Body of pancreas (tissue), 4 donors: Measurements from ENCODE around the gene GLRA2. TPM values are rescaled to one million over a fixed set of nuclear protein-coding genes. Genes with fewer than 3 reads are reported as not detected.

Experiments used
- ATAC-seq: fragments of 150-250 bp; one replicate; pipeline ENCODE4 v1.9.1; 2016
- DNase-seq, 4 donors: peaks; one replicate each; pipeline ENCODE4 v3.0.0-alpha.2; 2019
- H3K27ac ChIP-seq, 4 donors: fragments of 200-600 bp; sonication (generic); 1 replicate in 3 of 4; 2 replicates in 1 of 4; pipeline versions ENCODE4 v1.5.1 to v1.6.1; 2016 to 2019; ENCODE audit warnings: mild to moderate bottlenecking in 1 of 4, mixed read lengths in 1 of 4, moderate library complexity in 1 of 4
- H3K27me3 ChIP-seq, 2 donors: fragments of 200-600 bp; sonication (generic); one replicate each; pipeline ENCODE4 v1.6.0; 2016; ENCODE audit warnings: mild to moderate bottlenecking in 1 of 2
- H3K36me3 ChIP-seq, 2 donors: fragments of 200-600 bp; sonication (generic); replicated peaks in 1 of 2; 2 replicates each; pipeline ENCODE4 v1.5.1; 2016; ENCODE audit warnings: low read depth in 2 of 2; ENCODE audit not compliant: insufficient read depth in 1 of 2
- H3K4me1 ChIP-seq: fragments of 200-600 bp; sonication (generic); one replicate; pipeline ENCODE4 v1.6.0; 2016
- H3K4me3 ChIP-seq, 2 donors: fragments of 200-600 bp; sonication (generic); 1 replicate in 1 of 2; 2 replicates in 1 of 2; pipeline ENCODE4 v1.5.1; 2016 to 2019
- H3K9me3 ChIP-seq, 3 donors: fragments of 200-600 bp; sonication (generic); 1 replicate in 2 of 3; 2 replicates in 1 of 3; pipeline ENCODE4 v1.5.1; 2016
- CTCF ChIP-seq, 7 experiments: fragments of 450-650 bp in 4 of 7; fragments of 200-600 bp in 3 of 7; sonication (generic) in 3 of 7; IDR thresholded peaks; one replicate each; pipeline ENCODE4 v1.5.1; 2016 to 2019; ENCODE audit warnings: antibody characterized with exemption in 7 of 7
- POLR2A ChIP-seq, 3 donors: fragments of 450-650 bp; IDR thresholded peaks; one replicate each; pipeline ENCODE4 v1.6.1; 2016; ENCODE audit warnings: antibody characterized with exemption in 3 of 3, mild to moderate bottlenecking in 2 of 3
- WGBS, 2 donors: methylation state at CpG; one replicate each; pipeline ENCODE4 v1.1.5; 2017; 5-methylcytosine and 5-hydroxymethylcytosine counted together
- intact Hi-C: fragments of 100-400 bp; cut with DNase I; formaldehyde crosslinking; loops from one replicate; pipeline ENCODE4 v1.15.1; 2023
- total RNA-seq, 2 donors: library from RNA; depleted of rRNA; stranded (reverse); fragments of >200 nt; gene quantifications; one replicate each; pipeline ENCODE4 v1.1.0, GENCODE V29; 2016

GLRA2 gene
- total RNA-seq, 2 donors from 2014 or later, result not detected

DNA sequence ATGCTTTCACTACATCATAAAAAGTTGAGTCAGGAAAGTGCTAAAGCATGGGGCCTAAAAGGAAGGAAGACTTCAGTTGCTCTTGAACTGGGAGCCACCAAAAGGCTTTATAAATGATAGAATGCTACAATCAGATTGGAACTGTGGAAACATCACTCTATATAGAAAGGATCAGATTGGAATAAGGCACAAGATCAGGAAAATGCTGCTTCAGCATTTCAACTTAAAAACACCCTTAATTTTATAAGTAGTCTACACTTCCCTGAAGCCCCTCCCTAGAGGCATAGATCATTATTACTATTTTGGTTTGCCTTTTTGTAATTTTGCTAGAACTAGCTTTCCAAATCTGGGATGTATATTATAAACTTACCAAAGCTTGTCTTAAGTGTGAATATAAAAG is 172.8 kb downstream of the GLRA2 start:
- Histone ChIP-seq H3K27ac (no peak overlapping the region), H3K36me3 (no peaks in the 10 kb centered on the region), H3K4me1 (no peaks in the 10 kb centered on the region), H3K9me3 (no peaks in the 10 kb centered on the region), H3K4me3 (no peak overlapping the region), H3K27me3 (no peaks in the 10 kb centered on the region)
- TF ChIP-seq POLR2A (IDR thresholded peaks at IDR 0.05) (no peak), CTCF (IDR thresholded peaks at IDR 0.05) (no peak)
- DNase-seq (no peak), ATAC-seq (no peak)
- intact Hi-C loops, result no loop called here

DNA sequence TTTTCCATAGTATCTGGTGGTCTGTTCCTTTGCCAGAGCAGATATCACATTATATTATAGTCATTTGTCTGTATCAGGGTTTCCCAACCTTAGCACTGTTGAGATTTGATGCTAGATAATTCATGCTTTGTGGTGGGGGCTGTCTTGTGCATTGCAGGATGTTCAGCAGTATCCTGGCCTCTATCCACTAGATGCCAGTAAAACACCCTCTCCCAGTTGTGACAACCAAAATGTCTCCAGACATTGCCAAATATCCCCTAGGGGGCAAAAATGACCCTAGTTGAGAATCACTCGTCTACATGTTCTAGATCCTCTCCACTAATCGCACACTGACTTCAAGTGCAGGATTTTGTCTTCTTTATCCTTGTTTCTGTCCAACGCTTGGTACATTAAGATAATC is 182.8 kb downstream of the GLRA2 start:
- Histone ChIP-seq H3K4me3 (no peak overlapping the region), H3K4me1 (no peaks in the 10 kb centered on the region), H3K9me3 (no peaks in the 10 kb centered on the region), H3K36me3 (no peaks in the 10 kb centered on the region), H3K27ac (no peak overlapping the region), H3K27me3 (no peaks in the 10 kb centered on the region)
- DNase-seq, result no peak
- ATAC-seq, result no peak
- no peak for TF ChIP-seq POLR2A (IDR thresholded peaks at IDR 0.05)
- no peak for TF ChIP-seq CTCF (IDR thresholded peaks at IDR 0.05)
- intact Hi-C loops, result no loop called here
- WGBS, 2 donors, result 78 to 79% methylated on average over 3 of the region's 3 CpGs

GRCh38 chrX:14717949-14718348 is 188.6 kb downstream of the GLRA2 start:
- ATAC-seq (no peak), DNase-seq (no peak)
- no peak overlapping the region for H3K4me3 ChIP-seq
- H3K36me3 ChIP-seq, result no peaks in the 10 kb centered on the region
- intact Hi-C loops, result no loop called here
- H3K27me3 ChIP-seq, result no peaks in the 10 kb centered on the region
- H3K27ac ChIP-seq, result no peak overlapping the region
- H3K9me3 ChIP-seq, result no peaks in the 10 kb centered on the region
- no peaks in the 10 kb centered on the region for H3K4me1 ChIP-seq
- 82 to 92% methylated on average over 3 of the region's 3 CpGs for WGBS, 2 donors
- TF ChIP-seq CTCF (IDR thresholded peaks at IDR 0.05) (no peak), POLR2A (IDR thresholded peaks at IDR 0.05) (no peak)

DNA sequence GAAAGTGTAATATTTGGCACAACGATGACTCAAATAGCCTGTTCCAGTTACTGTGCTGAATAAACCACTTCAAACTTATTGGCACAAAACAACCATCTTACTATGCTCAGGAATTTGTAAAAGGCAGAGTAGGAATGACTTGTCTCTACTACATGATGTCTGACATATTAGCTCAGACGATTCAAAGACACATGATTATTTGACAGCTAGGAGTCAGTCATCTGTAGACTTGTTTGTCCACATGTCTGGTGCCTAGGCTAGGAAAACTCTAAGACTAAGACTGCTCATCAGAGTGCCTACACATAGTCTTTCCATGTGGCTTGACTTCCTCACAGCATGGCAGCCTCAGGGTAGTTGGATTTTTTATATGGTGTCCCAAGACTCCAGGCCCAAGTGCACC is 189.1 kb downstream of the GLRA2 start:
- H3K36me3 ChIP-seq, result no peaks in the 10 kb centered on the region
- WGBS, 2 donors, result 66 to 73% methylated on average over 2 of the region's 2 CpGs
- no peaks in the 10 kb centered on the region for H3K9me3 ChIP-seq
- TF ChIP-seq POLR2A (IDR thresholded peaks at IDR 0.05) (no peak), CTCF (IDR thresholded peaks at IDR 0.05) (no peak)
- ATAC-seq (no peak), DNase-seq (no peak)
- no peaks in the 10 kb centered on the region for H3K4me1 ChIP-seq
- intact Hi-C loops, result no loop called here
- no peaks in the 10 kb centered on the region for H3K27me3 ChIP-seq
- H3K4me3 ChIP-seq, result no peak overlapping the region
- H3K27ac ChIP-seq, result no peak overlapping the region

- no peak for DNase-seq
- no peak for ATAC-seq
- intact Hi-C loops, result no loop called here
- TF ChIP-seq POLR2A (IDR thresholded peaks at IDR 0.05), result no peak
- TF ChIP-seq CTCF (IDR thresholded peaks at IDR 0.05), result no peak
- H3K9me3 ChIP-seq, result no peaks in the 10 kb centered on the region
- no peak overlapping the region for H3K4me3 ChIP-seq
- 22 to 27% methylated on average over 1 of the region's 1 CpG for WGBS, 2 donors
- H3K27ac ChIP-seq, result no peak overlapping the region
- H3K36me3 ChIP-seq, result no peaks in the 10 kb centered on the region
- H3K27me3 ChIP-seq, result no peaks in the 10 kb centered on the region
- no peaks in the 10 kb centered on the region for H3K4me1 ChIP-seq
Observed at GRCh38 chrX:14729058-14729457, 199.7 kb downstream of the GLRA2 start.
